GF-D8 (cell line): ENCODE measurements around the gene IQSEC1.

Experiments used
- DNase-seq: peaks from one replicate; lab custom pipeline; 2025; lab: John Stamatoyannopoulos, UW

The IQSEC1 gene

DNA sequence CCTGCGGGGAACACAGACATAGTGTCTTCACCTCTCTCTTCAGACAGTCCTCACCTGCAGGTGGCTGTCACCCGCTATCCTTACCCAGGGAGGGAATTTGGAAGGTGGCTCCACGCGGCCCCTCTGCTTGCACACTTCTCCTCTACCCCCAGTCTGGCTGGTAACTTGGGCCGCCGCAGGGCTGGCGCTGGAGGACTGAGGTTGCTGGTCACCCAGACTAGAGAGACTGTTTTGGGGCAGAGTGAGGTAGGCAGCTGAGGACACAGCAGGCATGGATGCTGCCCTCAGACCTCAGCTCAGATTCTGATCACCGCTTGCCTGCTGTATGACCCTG lies 12.6 kb upstream of the IQSEC1 start:
- no peak for DNase-seq

DNA sequence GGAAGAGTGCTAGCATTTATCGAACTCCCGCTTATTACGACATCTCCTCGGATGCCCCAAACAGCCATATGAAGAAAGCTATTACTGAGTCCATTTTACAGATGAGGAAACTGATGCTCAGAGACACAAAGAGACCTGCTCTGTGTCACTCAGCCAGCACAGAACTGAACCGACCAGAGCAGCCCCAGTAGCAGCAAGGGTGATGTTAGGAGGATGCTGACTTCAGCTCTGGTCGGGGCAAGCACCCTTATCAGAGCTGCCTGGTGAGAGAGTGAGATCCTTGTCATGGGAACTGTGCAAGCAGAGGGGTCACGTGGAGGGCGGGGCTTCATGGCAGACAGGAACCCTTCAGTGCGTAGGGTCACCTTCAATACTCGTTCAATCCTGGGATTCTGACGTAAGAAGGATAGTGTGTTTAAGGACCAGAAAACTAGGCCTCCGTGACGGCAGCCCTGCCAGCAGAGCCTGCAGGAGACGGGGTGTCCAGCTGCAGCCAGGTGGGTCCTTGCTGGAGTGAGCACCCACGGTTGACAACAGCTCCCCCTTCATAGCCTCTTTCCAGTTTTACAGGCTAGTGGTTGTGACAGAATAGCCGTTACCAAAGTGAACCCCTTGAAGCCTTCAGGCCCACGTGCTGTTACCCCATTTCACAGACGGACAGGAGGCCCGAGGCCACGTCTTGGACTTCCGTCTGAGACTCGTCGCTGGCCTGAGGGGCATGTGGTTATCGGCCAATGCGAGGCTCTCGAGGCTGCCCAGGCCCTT lies 12.0 kb upstream of the IQSEC1 start:
- DNase-seq: no peak

DNA sequence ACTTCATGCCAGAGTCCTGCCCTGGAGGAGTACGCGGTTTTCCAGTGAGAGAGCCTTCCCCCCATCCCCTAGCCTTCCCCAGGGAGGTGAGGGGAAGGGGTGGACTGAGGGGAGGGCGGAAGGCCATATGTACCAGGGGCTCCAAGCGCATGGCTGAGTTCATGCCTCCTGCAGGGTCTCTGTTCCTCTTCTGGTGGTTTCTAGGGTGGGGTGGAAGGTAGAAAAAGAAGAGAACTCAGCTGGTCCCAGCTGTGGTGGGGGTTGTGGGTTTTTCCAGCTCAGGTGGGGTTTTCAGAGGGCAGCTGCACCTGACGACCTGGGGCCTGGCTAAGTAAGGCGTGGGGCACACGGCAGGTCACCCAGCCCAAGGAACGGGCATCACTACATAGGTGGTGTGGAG lies 10.7 kb upstream of the IQSEC1 start:
- no peak for DNase-seq

DNA sequence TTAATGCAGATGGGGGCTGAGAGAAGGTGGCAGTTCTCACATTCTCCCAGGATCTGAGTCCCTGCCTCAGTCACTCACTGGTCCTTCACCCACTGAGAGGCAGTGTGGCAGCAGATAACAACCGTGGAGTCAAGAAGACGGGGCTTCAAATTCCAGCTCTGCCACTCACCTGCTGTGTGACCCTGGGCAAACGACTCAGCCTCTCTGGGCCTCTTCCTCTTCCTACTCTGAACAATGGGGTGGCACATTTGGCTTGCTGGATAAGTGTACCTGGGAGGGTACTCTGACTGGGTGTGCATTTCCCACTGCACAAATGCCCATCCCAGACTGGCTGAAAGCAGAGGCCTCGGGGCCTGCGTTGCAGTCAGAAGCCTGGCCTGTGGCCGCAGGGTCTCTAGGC lies 10.0 kb upstream of the IQSEC1 start:
- DNase-seq: no peak

DNA sequence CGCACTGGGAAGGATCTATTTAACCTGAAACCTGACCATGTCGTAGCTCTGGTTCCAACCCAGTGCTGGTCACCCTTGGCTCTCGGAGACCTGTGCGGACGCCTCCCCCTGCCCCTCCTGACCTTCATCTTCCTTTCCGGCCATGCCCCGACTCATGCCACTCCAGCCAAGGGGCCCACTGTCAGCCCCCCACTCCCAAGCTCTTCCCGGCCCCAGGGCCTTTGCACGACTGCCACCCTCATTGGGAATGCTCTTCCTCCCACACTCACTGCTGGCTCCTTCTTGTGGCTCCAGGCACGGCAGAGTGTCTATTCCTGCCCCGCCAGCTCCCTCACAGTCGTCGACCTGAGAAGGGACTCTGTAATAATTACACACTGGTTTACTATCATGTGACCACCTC lies 9.4 kb upstream of the IQSEC1 start:
- no peak for DNase-seq

DNA sequence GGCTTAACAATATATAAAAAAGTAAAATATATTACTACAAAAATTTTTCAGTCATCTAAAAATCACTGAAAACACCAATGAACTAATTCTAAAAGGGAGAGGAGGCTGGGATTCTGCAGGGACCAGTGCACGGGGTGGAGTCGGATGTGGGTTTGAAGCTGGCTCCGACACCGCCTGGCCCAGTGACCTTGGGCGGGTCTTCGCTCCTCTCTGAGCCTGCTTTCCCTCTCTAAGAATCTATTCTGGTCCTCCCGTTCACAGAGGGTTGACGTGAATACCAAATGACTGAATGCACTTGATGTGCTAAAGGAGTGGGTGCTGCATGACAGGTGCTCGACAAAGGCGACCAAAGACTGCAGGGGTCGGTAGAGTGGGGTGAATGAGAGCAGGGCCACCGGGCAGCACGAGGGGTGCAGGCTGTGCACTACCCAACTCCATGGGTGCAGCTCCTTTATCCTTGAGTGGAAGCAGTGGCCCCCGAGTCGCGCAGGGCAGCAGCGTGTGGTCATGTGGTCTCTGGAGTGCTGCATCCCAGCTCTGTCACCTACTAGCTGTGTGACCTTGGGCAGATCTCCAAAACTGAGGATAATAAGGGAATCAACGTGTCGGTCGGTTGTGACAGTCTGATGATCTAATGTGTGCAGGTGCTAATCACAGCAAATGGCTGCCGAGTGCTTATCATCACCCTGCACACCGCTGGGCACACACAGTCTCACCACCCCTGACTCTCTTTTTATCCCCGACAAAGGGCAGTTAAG lies 8.6 kb upstream of the IQSEC1 start:
- DNase-seq: no peak

DNA sequence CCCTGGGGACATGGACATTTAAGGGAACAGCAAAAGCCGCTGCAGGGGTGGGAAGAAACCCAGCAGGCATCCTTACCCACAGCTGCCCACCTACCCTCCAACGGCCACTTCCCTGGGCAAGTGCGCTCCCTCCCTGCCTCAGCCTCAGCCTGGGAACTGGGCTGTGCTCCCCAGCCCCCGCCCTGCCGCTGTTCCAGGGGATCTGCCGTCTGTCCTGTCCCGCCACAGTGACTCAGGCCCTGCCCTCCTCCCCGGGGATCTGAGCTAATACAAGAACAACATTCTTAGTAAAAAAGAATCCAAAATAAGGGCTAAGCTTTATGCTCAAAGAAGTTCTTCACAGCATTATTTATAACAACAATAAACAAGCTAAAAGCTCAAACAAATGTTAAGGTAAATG lies 7.4 kb upstream of the IQSEC1 start:
- no peak for DNase-seq

DNA sequence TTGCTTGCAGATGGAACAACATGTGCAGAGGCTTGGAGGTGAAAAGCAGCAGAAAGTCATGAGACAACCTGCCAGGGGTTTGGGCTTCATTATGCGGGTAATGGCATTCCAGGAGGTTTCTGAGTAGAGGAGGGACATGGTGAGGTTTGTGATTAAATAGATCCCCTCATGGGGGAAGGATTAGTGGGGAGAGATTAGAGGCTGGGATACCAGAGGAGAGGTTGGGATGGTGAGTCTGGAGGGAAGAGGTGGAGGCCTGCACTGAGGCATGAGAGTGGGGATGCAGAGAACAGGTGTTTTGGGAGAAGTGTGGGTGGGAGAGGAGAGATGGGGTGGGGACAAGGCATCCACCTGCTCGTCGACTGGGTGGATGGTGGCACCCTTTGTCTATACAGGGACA lies 6.8 kb upstream of the IQSEC1 start:
- DNase-seq: no peak

DNA sequence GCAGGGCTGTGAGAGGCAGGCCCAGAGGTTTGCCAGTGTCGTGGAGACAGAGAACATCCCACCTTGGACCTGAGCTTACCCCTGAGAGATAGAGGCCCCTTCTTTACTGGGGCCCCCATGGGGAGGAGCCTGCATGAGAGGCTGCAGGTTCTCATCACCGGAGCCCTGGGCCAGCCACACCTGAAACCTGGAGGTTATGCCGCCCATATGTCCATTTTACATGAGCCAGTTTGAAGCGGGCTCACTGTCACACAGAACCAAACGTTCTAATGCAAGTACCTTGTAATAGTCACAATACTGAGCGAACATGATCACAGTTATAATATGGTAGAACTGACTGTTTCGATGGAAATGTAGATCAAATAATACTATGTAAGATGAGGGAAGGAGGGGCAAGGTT lies 6.3 kb upstream of the IQSEC1 start:
- DNase-seq: no peak

DNA sequence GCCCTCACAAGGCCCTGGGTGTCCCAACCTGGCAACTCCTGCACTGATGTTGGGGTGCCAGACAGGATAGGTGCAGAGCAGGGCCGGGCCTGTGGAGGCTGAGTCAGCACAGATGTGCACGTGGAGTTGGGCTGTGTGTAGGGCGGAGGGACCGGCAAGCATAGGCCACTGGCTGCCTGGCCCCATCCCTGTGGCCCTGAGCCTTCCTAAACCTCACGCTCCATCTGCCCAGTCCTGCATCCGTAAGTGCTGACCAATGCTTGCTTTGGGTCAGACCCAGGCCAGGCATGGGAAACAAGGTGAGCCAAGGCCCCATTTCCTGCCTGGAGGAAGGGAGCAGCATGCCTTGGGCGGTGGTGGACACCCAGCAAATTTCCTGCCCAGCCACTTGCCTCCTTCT lies 5.8 kb upstream of the IQSEC1 start:
- DNase-seq: no peak

DNA sequence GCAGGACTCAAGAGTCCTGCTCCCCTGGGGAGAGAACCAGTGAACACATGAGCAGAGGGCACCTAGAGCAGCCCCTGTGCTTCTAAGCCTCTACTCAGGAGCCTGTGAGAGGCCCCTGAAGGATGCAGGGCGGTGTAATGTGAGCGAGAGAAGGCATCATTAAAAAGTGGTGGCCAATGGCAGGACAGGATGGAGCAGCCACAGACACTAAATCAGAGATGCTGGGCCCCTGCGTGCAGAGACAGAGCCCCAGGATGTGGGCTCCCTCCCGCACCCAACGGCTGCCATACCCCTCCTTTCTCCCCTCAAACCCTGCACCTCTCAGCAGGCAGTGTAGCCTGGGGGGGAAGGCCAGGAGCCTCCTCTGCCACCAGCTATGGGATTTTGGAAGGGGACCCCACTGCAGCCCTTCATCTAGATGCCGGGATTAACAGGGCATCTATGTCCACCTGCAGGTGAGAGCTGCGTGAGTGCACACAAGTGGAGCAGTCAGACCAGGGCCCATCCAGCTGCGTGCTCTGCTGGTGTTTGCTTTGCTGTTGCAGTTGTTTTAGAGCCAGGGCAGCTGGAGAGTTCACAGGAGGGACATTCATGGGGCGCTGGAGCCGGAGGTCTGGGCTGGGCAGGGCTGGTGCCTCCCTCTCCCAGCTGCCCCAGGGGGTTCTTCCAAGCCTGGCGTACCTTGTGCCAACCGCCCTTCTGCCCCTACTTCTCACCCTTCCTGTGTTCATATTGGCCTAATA lies 5.1 kb upstream of the IQSEC1 start:
- no peak for DNase-seq

DNA sequence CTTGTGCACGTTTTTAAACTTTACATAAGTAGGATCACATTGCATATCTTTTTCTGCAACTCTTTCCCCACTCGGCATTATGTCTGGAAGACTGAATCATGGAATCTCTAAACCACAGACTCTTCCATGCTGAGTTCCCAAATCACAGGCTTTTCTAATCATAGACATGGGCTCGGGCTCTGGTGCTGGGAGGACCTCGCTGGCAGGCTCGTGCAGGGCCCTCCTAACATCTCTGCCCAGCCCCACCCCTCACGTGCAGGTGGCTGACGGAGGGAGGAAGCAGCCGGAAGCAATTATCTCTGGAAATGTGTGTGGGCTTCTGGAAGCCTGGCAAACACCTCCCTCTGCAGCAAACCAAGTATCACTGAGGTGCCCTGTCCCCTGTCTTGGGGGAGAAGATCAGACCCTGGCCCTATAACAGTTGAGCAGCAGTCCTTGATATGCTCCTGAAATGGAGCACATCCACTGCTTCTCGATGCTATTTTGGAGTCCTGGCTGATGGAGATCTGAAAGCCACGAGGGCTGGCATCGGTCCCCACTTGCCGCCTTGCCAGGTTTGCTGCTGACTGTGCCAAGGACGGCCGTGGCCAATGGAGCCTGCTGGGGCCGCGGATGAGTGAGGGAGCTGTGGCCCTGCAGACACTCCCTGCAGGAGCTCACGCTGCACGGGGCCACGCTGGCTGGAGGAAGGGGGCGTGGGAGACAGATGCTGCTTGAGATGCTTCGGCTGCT lies 4.4 kb upstream of the IQSEC1 start:
- DNase-seq: no peak

DNA sequence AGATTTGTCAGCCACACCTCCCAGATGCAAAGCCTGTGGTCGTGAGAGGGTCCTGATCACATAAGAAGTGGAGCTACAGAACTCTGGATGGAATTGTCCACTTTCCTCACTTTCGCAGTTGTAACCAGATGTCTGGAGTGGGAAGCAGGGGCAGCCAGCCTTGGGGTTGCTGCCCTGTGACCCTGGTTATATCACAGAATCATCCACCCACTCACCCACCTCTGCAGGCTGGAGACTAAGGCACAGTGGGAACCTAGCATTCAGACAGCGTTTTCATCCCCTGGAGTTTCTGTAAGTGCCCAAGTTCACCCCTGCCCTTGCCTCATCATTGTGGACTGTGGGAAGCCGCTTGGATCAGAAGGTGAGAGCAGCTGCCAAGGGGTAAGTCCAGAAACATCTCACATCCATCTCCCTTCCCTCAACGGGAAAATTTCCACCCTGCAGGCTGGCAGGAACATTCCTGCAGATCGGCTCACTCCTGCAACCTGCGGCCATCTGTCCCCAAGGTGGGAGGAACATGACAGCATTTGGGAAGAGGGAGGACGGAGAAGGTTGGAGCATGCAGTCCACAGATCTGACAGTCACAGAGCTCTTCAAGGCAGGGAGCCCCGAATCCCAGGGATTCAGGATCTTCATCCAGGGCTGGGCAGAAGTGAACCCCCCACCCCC lies 2.9 kb upstream of the IQSEC1 start:
- no peak for DNase-seq

DNA sequence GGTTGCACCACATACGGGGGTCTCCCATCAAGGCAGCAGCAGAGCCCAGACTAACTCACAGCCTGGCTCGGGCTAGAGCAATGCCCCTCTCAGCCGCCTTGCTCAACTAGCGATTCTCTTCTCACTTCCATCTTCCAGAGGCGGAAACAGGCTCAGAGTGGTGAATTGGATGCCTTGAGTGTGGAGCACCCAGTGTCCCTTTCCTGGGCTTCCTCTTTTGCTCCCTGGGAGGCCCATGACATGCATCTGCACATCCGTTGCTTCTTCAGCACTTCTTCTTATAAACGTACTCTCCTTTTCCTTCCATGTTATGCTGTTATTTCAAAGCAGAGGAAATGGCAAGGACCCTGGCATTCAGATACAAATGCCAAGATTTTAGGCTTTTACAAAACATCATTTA lies 2.1 kb upstream of the IQSEC1 start:
- DNase-seq: no peak

DNA sequence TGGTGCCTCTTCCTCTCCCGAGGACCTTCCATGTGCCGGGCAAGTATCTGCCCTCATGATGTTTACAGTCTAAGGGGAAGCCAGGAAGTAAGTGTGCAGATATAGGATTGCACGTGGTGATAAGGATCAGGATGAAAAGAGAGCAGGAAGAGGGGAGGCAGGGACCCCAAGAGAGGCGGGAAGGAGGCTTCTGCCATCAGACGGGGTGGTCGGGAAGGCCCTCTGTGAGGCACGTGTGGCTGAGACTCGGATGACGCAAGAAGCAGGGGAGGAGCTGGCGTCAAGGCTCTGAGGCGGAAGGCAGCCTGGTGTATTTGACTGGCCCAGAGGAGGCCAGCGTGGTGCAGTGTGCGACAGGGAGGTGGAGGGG lies 762 bp upstream of the IQSEC1 start:
- no peak for DNase-seq

DNA sequence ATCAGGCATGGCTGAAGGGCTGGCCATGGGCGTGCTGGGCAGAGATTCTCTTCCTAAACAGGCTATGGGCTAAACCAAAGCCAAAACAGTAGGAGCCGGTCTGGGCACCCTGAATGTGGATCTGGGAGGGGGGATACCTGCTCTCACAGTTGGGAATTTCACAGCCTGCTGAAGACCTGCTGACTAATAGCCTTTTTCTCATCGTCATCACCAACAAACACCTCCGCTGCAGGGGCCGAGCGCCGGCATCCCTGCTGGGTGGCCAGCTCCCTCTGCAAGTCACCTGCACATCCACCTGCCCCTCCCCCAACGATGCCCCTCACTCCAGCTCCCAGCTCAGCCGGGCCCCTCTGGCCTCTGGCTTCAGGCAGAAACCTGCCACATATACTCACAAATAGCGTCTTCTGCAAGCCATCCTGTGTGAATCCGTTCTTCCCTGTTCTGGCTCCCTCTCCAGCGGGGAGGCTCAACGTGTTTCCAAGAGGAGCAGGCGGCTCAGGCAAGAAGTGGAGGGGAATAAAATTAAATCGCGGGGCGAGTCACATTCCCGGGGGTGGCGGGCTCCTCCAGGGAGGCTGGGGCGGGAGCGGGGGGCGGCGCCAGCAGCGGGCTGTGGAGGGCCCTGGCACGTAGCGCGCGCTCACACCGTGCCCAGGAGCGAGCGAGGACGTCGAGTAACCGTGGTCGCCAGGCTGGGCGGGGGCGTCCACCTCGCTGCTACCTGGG lies 466 bp downstream of the IQSEC1 start:
- DNase-seq: no peak

DNA sequence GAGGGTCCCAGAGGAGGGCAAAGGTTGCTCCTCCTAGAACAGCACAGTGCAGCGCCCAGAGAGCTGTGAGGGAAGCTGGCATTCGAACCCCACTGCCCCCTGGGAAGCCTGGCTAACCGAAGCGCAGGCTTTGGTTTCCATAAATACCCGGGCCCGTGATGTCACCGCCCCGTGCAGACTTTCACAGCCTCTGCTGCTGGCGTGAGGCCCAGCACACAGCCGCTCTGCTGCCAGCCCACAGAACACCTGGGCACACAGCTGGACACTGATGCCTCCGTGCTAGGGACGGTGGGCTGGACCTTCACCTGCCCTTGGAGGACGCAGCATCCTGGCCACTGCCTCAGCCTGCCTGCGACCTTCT lies 1.0 kb downstream of the IQSEC1 start:
- no peak for DNase-seq

DNA sequence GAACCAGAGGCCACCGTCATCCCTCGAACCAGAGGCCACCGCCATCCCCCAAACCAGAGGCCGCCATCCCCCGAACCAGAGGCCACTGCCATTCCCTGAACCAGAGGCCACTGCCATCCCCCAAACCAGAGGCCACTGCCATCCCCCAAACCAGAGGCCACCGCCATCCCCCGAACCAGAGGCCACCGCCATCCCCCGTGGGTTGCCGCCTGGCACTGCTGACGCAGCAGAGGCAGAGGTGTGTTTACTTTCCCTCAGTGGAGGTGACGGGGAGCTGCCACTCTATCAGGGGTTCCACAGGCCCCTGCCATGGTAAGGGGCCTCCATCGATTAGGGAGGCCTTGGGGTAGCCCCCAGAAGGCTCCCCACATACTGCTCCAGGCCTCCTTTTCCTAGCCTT lies 1.5 kb downstream of the IQSEC1 start:
- DNase-seq: no peak

DNA sequence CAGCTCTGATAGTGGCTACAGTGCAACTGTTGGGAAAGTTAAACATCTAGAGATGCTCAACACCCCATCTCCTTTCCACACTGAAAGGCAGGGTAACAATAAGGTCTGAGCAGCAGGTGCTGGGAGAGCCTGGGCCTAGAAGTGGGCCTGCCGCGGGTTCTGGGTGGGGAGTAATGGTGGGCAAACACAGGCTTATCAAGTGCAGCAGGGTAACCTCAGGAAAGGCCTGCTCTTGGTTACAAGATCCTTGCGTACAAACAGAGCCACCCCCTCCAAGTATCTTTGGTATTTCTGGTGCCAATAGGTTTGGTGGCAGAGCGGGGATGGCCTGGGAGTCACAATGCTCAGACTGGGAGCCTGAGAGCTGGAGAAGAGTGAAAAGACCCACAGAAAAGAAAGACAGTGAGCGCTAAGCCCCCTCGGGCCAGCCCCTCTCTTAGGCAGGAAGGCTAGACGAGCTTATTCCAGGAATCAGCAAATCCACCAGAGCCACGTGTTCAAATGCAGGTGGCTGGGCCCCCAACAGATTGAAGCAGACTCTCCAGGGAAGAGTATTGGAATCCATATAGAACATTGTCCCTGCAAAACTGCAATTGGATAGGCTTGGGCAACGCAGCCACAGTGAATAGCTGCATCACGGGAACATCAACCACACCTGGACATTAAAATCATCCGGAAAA lies 2.7 kb downstream of the IQSEC1 start:
- DNase-seq: no peak

DNA sequence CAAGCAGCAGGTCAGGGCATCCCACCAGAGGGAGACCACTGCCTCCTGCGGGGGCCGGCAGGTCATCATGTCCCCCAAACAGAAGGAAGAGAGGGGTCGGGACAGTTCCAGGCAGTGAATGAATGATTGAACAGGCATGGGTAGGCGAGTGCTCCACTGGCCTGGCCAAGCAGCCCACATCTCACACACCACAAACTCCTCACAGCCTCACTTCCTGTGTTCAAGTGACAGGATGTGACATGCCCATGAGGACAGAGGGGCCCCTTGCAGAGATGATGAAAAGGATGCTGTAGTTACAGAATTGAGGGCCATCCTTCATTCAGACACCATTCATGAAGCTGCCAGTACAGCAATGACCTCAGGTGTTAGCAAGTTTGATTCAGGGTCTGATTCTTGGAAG lies 3.7 kb downstream of the IQSEC1 start:
- no peak for DNase-seq
